Hindlimb muscle (tissue), 1 donor: ENCODE data around the gene ARHGAP21. TPM values are rescaled to one million over a fixed set of nuclear protein-coding genes. Genes with fewer than 3 reads are reported as not detected.
"Not testable (repeated sequence)": the region's sequence is repeated elsewhere in the genome, so short reads cannot be mapped to it uniquely, and the experiment has no call there.

Source experiments
- DNase-seq: peaks from one replicate; pipeline ENCODE4 v3.0.0-alpha.2; 2013
- polyA plus RNA-seq: library from polyadenylated mRNA; unstranded; fragments of 120-200 nt; gene quantifications from one replicate; pipeline ENCODE4 v1.2.1, GENCODE V29; 2013; ENCODE audit not compliant: insufficient read length

Gene ARHGAP21
- polyA plus RNA-seq, 1 donor: 60.5 TPM

- no peak for DNase-seq
These were observed 40.1 kb downstream of the ARHGAP21 start for GRCh38 chr10:24683554-24683953.

DNA sequence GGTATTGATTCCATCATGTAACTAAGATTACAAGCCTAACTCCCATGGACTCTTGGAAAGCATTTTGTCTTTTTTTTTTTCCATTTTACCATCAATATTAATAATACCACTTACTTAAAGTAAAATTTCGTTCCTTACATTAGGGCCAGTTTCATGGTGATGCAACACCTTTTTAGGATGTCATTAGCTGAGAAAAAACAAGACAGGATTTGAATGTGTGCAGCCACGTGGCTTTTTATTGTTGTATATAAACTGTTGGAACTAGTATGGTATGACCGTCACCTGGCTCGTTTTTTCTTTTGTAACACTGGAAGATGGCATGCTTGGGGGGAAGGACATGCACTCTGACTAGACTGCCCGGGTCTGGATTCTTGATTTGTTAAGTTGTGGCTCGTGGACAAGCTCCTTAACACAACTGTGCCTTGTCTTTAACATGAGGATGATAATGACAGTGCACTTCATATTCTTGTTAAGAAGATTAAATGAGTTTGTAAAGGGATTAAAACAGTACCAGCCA is 42.1 kb downstream of the ARHGAP21 start:
- no peak for DNase-seq

DNA sequence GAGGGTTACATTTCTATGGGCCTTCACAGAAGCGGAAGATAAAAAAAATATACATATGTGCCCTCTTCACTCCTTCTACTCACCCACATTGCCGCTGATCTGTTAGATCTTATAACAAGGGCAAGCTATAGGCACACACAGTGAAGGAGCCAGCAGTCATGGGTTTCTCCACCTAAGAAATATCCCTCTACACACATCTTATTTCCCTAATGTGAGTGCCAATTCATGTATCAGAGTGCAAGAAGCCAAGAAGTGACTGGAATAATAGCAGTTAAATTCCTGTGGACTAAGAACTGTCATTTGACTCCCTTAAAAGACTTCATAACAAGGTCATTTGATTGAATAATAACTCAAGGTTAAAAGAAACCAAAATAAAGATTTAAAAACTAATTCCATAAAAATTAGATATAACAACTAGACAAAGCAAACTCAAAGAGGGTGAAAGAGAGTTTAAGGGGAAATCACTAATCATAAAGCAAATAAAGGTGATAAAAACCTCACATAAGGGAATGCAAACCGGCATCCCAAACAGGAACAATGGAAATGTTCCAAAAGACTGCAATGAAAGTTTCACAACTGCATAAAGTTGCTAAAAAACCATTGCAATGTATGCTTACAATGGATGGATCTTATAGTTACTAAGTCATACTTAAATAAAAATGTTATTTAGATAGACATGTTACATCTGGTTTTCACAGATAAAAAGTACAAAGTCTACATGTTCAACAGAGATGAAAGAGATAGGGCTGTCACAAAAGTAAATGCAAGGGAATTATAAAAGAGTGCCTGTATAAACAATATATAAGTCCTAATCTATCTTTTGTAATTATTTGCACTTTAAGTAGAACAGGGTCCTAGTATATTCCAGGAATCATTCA is 42.8 kb downstream of the ARHGAP21 start:
- DNase-seq: no peak

DNA sequence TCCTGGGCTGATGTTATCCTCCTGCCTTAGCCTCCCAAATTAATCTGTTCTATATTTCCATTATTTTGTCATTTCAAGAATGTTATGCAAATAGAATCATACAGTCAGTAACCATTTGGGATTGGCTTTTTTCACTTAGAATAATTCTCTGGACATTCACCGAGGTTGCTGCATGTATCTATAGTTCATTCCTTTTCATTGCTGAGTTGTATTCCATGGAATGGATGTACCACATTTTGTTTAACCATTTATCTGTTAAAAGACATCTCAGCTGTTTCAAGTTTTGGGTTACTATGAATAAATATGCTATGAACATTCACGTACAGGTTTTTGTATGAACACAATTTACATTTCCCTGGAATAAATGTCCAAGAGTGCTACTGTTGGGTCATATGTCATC is 44.9 kb downstream of the ARHGAP21 start:
- DNase-seq: no peak

DNA sequence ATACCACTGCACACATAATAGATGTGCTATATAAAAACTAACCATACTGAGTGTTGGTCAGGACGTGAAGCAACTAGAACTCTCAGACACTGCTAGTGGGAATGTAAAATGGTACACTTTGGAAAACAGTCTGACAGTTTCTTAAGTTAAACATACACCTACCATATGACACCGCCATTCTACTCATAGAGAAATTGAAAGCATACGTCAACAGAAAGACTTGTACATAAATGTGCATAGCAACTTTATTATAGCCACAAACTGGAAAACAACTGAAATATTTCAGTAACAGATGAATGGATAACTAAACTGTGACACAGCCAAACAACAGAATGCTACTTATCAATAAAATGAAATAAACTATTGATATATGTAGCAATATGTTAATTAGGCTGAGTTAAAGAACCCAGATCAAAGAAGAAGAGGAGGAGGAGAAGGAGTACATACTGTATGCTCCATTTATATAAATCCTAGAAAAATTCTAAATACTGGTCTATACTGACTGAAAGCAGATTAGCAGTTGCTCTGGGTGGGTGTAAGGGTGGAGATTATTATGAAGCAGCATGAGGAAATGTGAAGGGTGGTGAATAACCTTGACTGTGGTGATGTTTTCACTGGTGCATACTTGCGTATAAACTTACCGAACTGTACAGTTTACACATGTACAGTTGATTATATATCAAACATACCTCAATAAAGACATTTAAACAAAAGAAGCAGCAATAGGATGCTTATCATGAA is 48.6 kb downstream of the ARHGAP21 start:
- DNase-seq: no peak

DNA sequence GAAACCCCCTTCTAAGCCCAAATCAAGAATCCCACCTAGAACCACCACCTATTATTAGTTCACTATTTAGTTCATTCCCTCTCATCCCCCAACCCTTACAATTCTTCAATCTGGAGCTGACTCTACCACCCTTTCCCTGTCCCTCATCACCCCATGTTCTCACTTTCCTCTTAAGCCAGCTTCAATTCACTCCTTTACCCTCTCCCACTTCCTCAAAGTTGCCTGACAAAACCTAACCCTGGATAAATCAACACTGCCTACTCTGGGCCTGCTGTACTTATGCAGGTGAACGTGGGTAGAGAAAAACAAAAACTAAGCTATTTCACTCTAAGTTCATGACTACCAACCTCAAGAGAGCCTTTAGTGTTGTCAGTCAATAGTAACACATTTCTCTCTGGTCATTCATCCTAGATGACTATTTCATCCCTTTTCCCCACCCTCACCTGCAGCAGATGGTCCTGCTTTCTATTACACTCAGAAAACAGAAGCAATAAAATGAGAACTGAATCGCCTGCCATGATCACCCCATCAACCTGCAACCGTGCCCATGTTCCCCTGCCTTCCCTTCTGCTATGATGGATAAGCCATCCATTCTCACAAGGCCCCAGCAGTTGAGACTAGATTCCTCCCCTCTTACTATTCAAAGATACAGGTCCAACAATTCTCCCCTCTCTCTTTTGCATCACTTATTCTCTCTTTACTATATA is 52.6 kb downstream of the ARHGAP21 start:
- DNase-seq: no peak

- no peak for DNase-seq
These were observed 54.3 kb downstream of the ARHGAP21 start for GRCh38 chr10:24669285-24669852.

DNA sequence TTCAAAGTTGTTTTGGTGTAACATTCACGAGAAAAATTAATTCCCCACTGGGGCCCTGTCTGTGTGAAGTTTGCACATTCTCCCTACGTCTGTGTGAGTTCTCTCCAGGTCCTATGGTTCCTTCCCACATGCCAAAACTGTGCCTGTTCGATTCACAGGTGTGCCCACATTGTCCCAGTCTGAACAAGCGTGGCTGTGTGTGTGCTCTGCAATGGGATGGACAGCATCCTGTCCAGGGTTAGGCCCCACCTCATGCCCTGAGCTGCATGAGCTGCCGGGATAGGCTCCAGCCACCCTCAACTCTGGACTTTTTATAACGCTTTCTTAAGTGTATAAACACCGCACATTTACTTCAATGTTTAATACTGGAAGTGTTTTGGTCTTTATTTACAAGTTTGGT is 55.4 kb downstream of the ARHGAP21 start:
- DNase-seq: no peak

- no peak for DNase-seq
These were observed 58.7 kb downstream of the ARHGAP21 start for GRCh38 chr10:24664991-24665390.

- DNase-seq: no peak
These were observed 62.3 kb downstream of the ARHGAP21 start for GRCh38 chr10:24661376-24661775.

- DNase-seq: not testable (repeated sequence)
These were observed 65.4 kb downstream of the ARHGAP21 start for GRCh38 chr10:24658319-24658718.

GRCh38 chr10:24656326-24656725 is 67.4 kb downstream of the ARHGAP21 start:
- not testable (repeated sequence) for DNase-seq

DNA sequence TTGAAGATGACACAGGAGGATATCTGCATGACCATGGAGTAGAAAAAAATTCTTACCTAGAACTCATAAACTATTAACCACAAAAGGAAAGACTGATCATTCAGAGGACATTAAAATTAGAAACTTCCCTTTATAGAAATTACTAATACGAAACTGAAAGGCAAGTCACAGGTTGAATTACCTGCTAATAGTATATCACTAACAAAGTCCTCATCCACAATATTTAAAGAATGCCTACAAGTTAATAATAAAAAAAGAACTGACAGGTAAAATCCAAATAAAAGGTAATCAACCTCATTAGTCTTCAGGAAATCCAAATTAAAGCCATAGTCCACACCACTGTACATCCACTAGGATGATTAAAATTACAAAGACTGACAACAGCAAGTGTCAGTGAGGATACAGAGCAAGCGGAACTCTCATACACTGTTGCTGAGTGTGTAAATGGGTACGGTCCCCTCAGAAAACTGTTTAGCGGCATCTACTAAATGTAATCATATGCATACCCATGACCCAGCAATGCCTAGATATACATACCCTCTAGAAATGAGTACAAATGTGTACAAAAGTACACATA is 71.2 kb downstream of the ARHGAP21 start:
- DNase-seq: no peak

- no peak for DNase-seq
These were observed 71.8 kb downstream of the ARHGAP21 start for GRCh38 chr10:24651923-24652322.

DNA sequence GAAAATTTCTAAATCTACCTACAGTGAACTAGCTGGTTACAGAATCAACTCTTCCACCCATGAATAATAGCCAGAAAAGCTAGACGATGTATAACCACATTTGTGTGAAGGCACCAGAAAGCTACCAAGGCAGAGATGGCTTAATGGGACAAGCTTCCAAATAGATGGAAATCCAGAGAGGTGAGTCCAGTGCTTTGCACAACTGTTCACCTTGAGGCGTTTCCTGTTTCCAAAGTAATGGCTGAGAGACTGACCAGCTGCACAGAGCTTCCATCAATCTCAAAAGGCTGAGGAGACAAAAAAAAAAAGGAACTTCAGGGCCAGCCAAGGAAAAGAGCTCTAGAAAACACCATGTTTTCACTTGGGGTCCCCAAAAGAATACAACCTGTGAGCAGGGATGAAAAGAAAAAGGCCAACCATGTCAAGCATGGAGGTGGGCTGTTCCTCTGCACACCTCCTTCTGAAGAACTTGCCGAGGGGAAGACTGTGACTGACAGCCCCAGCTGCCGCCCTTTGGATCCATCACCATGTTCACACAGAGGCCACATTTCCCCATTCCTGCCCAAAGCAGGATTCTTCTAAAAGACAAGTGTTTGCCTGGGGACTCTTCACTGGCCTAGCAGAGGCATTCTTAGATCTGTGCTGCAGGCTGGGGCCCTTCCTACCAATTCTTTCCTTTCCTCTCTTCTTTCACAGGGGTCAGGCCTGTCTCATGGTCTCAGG is 72.9 kb downstream of the ARHGAP21 start:
- no peak for DNase-seq

GRCh38 chr10:24645784-24646183 is 77.9 kb downstream of the ARHGAP21 start:
- no peak for DNase-seq

DNA sequence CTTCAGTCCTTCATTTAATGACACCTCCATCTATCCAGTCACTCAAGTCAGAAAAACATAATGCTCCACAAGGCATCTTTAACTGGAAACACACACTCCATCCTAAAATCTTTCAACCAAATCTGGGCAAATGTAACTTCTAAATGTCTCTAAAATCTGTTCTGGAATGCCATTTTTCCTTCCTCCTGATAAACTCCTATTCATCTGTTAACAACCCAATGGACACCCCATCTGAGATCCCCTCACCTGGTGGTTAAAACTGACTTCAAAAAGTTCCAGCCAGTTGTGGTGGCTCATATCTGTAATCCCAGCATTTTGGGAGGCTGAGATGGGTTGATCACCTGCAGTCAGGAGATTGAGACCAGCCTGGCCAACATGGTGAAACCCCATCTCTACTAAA is 78.7 kb downstream of the ARHGAP21 start:
- DNase-seq: no peak

DNA sequence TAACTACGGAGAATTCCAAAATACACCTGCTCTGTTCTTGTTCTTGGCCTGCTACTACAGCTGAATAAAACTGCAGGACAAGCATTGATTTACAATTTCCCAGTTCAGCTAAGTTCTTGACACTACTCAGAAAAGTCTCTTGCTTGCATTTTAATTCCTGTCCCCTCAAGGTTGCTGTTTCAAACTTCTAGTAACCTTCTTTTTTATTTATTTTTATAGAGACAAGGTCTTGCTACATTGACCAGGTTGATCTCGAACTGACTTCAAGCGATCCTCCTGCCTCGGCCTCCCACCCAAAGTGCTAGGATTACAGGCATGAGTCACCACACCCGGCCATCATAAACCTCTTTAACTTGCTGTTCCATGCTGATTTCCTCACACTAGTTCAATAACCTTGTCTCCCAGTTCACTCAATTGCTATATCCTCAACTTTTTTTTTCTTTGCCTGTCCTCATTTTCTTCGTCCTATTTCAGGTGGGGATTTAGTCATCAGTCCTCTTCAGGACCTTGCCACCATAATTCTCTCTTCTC is 79.9 kb downstream of the ARHGAP21 start:
- DNase-seq: no peak

DNA sequence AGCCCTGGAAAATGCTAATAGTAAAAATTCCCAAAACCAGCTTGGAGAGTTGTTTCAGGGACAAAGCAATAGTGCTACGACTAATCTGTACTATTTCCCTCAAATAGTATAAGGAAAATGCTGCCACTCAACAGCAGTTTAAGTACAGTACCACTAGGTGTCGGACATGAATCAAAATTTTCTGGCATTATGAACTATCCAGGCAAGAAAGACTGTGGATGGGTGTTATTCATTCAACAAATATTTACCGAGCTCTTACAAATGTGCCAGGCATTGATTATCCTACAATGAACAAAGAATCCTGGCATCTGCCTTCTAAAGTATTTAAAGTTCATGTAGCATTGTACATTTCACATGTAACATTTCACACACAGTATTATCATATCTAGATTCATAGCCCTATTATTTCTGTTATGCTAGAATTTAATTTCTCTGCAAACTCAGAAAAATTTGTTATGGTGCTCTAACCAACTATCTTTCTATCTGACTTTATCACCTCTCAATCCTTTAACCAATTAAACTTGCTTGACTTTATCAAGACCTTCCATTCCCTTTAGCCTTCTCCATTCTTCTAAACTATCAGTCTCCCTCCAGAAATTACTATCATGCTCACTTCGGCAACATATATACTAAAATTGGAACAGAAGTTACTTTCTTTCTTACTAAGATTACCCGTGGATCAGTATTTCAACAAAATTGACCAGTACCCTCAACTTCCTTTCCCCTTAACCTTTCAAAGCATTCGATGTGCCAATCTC is 80.6 kb downstream of the ARHGAP21 start:
- DNase-seq: peak; percentile 38

DNA sequence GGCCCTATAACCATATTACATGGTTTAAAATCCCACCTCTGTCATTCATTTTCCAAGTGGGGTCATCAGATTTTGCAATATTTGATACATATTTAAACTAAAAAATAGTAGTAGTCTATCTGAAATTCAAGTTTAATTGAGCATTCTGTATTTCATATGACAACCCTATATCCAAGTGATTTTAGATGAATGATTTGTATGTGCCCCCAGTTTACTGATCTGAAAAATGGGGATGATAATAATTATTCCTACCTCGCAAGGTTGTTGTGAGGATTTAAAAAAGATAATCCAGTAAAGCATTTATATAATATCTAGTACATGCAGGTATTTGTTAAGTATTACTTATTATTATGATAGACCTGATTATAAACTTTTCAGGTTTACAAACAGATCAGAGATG is 84.6 kb downstream of the ARHGAP21 start:
- DNase-seq: no peak
